Neural progenitor cell (in vitro differentiated cells): ENCODE measurements around the gene CCDC124.

Source experiments
- EZH2phosphoT487 ChIP-seq: fragments of 200-600 bp; sonication (generic); IDR thresholded peaks from 2 replicates; pipeline ENCODE4 v1.6.1; 2017; ENCODE audit warnings: antibody characterized with exemption
- TF ChIP-seq, protein P1 (sequence below): fragments of 200-600 bp; sonication (generic); IDR thresholded peaks from 2 replicates; pipeline ENCODE4 v1.5.1; 2017; ENCODE audit warnings: antibody characterized with exemption, mild to moderate bottlenecking

DNA sequence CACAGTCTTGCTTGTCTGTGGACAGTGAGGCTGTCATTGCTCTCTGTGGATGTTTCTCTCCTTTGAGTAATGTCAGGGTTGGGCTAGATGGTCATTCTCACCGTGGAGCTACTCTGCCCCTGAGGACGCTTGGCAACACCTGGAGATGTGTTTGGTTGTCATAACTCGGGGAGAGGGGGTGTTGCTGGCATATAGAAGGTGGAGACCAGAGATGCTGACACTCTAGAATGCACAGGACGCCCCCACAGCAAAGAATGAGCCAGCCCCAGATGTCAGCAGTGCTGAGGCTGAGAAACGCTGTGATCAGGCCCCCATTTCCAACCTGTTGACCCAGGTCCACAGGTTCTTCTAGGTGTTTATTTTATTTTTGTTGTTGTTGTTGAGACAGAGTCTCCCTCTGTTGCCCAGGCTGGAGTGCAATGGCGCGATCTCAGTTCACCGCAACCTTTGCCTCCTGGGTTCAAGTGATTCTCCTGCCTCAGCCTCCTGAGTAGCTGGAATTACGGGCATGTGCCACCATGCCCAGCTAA lies 4.6 kb downstream of the CCDC124 start:
- TF ChIP-seq, protein P1, sequence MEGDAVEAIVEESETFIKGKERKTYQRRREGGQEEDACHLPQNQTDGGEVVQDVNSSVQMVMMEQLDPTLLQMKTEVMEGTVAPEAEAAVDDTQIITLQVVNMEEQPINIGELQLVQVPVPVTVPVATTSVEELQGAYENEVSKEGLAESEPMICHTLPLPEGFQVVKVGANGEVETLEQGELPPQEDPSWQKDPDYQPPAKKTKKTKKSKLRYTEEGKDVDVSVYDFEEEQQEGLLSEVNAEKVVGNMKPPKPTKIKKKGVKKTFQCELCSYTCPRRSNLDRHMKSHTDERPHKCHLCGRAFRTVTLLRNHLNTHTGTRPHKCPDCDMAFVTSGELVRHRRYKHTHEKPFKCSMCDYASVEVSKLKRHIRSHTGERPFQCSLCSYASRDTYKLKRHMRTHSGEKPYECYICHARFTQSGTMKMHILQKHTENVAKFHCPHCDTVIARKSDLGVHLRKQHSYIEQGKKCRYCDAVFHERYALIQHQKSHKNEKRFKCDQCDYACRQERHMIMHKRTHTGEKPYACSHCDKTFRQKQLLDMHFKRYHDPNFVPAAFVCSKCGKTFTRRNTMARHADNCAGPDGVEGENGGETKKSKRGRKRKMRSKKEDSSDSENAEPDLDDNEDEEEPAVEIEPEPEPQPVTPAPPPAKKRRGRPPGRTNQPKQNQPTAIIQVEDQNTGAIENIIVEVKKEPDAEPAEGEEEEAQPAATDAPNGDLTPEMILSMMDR, result no peak
- TF ChIP-seq EZH2phosphoT487, result no peak
